Brain pericyte (primary cell): ENCODE data around the gene MGST2.

Experiments used
- DNase-seq: peaks from one replicate; pipeline ENCODE4 v3.0.0-alpha.2; 2012; ENCODE audit warnings: low read depth, low spot score

The MGST2 gene

DNA sequence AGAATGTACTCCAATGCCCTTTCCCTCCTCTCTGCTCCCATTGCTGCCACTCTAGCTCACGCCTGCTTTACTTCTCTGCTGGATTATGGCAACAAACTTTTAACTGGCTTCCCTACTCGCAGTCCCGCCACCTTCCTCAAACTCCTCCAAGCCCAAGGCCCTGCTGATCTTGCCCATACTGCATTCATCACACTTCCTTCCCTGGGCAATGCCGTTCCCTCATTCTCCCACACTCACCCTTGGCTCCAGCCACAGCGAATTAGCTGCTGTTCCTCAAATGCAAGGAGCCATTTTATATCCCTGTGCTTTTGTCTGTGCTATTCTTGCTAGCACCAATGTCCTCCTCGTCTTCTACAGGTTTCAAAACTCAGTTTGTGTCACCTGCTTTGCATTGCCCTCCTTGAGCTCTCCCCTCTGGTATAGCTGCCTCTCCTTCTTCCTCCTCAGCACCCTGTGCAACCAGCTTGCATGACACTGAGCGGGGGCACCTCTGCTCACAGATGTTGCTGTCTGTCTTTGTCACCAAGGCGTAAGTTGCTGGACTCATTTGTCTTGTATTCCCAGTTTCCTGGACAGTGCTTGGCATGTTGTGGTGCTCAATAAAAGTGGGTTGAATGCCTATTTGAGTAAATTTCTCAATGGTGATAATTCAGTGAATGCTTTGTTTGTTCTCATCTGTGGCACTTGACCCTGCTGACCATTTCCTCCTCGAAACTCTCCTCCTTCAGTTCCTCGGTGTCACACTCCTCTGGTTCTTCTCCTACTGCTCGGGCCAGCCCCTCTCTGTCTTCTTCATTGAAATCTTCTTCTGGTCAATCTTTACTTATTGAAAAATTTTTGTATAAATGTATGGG is 22.4 kb upstream of the MGST2 start:
- no peak for DNase-seq

GRCh38 chr4:139645458-139645857 is 20.2 kb upstream of the MGST2 start:
- no peak for DNase-seq

DNA sequence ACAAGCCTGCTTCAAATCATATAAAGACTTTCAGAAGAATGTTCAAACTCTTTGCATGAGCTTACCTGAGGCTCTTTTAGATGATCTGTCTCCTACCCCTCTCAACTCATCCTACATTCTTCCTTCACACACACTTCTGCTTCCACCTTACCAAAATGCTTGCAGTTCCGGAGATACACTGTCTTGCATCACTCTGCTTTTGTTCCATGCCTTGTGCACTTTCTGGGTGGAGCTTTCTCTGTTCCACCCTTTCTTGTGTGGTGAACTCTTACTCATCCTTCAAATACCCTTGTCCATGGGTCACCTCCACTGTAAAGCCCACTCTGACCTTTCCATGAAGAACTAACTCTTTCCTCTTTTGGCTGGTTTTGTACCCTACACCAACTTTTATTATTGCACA is 18.4 kb upstream of the MGST2 start:
- DNase-seq, result no peak

GRCh38 chr4:139647952-139648351 is 17.7 kb upstream of the MGST2 start:
- no peak for DNase-seq

DNA sequence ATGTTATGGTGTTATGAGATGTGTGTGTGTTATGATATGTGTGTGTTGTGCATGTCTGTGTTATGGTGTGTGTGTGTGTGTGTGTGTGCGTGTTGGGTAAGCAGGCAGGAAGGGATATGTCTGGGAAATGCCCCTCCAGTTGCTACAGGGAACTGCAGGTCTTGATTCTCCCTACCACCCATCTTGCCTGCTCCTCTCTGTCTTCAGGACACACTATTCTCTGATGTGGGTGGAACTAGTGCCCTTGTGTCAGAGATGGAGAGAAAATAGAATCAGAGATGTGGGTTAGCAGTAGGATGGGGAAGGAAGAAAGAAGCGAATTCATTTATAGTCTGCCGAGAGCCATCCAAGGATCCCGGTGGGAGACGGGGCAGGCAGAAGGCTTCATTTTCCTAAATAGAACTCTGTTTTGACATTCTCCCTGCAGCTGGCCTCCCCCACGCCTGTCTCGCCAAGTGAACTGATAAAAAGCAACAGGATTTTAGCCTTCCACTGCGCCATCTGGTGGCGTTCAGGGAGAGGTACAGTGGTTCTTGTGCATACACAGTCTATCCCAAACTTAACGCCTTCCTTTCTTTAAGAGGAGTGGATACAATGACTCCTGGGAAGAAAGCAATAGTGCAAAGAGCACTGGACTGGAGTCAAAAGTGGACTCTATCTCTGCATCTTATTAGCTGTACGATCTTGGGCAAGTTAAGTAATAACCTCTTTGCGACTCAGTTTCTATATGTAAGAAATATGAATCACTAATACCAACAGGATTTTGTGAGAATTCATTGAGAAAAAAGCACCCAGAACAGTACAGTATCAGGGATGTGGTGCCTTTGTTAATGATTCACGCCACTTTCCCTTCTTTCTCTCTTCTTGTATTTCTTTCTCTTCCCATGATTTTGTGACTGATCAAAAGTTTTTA is 14.1 kb upstream of the MGST2 start:
- DNase-seq, result peak; percentile 29

- DNase-seq, result no peak
Observed at GRCh38 chr4:139654516-139654915, 11.1 kb upstream of the MGST2 start.

DNA sequence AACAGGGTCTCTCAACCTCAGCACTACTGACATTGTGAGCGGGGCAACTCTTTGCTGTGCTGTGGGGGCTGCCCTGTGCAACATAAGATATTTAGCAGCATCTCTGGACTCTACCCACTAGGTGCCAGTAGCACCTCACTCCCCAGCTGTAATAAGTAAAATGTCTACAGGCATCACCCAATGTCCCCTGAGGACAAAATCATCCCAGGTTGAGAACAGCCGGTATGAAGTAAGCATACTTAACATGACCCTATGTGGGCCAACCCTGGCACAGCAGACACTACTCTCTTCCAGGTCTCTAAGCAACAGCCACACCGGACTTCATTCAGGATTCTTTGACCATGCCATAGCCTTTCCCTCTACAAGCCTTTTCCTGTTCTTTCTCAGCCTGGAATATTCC is 10.5 kb upstream of the MGST2 start:
- no peak for DNase-seq

DNA sequence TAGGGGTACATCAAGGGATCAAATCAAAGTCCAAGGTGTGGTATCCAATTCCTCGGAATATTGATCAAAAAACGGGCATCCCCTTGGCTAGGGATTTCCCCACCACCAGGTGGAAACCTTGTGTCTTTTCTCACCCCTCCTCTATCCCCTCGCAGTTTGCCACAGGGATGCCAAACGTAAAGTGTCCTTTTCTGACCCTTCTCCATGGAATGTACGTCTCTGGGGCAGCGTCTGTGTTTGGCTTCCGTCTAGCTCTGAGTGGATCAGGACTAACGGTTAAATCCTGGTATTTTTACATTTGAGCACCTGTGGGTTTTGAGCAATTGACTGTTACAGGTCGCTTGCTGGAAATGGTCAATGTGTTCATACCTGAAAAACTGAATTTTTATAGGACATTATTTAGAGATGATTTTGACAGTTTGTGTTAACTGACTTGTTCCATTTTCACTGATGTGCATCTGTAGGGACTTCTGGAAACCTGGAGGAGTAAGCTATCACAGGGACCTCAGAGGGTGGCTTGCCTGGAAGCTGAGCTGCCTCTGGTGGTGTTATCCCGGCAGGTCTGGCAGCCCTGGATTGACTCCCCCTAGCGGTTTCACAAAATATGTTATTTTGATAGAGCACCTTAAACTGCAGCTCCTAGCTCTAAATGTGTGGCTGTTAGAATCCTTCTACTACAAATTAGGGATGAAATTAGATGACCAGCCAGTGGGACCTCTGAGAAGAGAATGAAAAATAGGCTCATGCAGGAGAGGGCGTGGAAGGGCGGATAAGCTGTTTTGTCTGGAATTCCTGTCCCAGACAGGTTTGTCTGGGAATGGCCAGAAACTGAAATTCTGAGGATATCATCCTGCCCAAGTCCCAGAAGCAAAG is 8.8 kb upstream of the MGST2 start:
- no peak for DNase-seq

- no peak for DNase-seq
Observed at GRCh38 chr4:139658185-139658584, 7.4 kb upstream of the MGST2 start.

- no peak for DNase-seq
Observed at GRCh38 chr4:139658586-139659382, 6.8 kb upstream of the MGST2 start.

GRCh38 chr4:139659735-139660424 is 5.7 kb upstream of the MGST2 start:
- no peak for DNase-seq

DNA sequence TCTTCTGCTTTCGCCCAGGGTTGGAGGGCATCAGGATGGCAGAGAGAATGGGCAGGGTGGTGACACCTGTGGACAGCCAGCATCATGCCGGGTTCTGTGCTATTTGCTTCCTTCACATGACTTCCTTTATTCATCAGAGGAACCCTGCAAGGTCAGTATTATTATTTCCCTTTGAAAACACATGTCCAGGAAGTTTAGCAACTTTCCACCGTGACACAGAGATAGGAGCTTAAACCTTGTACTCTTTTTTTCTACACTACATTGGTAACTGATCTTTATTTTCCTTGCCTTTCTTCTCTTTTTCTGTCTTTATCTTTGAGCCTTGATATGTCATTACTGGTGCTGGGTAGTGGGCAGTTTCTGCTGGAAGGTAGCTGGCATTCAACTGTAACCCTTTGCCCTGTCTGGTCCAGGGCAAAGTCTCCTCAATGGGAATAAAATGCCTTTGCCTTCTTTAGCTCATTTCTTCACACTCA is 5.0 kb upstream of the MGST2 start:
- DNase-seq, result no peak

DNA sequence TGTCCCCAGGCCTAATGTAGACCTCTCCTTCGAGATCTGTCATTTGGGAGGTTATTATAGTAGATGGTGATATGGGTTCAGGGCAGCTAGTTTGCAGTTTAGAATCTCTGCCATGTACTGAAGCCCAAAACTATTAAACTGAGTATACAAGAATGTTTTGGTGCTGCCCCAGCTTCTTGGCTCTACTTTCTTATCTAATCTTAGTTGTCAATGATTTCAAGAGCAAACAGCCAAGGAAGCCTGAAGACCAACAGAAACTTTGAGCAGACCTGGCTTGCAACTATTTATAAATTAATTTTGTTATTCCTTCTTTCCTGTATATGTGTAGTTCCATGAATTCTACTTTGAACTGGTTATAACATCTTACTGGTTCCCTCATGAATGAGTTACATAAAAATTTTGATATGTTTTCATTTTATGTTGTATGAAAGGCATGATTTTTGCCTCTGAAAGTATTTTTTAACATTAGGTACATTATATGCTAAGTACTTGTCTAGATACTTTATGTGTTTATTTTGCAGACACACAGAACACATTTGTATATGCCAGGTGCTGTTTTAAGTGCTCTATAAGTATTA is 2.0 kb upstream of the MGST2 start:
- DNase-seq, result no peak

- DNase-seq, result no peak
Observed at GRCh38 chr4:139664442-139664841, 1.2 kb upstream of the MGST2 start.

GRCh38 chr4:139665079-139665689 is 435 bp upstream of the MGST2 start:
- no peak for DNase-seq

DNA sequence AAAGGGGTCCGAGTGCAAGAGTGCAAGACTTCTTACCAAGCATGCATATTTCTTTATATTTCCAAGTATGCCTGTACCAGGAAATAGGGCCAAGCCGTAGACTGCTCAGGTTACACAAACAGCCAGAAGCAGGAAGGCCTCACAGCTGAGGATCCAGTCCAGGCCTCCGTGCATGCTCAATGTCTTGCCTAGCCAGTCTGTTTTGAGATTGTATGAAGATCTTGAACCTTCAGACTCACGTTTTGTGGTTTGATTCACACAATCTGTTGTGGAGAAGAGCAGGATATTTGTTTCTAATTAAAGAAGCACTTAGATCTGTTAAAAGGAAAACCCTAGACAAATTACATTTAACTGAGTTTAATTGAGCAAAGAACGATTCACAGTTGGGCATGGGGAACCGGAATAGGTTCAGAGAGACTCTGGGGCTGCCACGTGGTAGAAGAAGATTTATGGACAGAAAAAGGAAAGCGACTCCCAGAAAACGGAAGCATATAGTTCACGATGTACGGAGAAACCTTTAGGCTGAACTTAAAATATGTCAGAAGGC is 1.2 kb downstream of the MGST2 start:
- DNase-seq, result peak; percentile 29

DNA sequence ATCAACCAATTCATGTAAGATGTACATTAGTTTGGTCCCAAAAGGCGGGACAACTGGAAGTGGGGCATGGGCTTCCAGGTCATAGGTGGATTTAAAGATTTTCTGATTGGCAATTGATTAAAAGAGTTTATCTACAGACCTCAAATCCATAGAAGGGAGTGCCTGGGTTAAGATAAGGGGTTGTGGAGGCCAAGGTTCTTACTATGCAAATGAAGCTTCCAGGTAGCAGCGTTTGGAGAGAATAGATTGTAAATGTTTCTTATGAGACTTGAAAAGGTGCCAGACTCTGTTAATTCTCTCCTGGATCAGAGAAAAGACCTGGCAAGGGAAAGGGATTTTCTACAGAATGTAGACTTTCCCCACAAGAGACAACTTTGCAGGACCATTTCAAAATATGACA is 2.4 kb downstream of the MGST2 start:
- DNase-seq, result no peak

DNA sequence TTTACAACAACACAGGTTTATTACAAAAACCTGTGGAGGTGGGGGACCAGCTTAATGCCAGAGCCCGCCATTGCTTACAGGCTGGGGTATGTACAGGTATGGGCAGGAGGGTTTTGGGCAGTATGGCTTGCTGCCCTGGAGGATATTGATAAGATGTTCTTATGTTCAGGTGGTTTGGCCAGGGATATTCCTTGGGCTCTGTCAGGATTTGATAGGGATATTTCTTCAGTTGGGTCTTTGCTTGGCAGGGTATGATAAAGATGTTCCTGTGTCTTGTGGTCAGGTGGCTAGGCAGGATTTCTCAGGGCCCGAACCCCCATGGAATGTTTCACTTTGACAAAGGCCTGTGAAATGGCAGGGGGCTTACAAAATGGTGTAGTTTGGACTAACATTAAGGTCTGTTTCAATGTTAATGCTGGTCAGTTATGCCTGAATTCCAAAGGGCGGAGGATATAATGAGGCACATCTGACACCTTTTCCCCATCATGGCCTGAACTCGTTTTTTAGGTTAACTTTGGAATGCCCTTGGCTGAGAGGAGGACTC is 3.1 kb downstream of the MGST2 start:
- DNase-seq, result no peak

DNA sequence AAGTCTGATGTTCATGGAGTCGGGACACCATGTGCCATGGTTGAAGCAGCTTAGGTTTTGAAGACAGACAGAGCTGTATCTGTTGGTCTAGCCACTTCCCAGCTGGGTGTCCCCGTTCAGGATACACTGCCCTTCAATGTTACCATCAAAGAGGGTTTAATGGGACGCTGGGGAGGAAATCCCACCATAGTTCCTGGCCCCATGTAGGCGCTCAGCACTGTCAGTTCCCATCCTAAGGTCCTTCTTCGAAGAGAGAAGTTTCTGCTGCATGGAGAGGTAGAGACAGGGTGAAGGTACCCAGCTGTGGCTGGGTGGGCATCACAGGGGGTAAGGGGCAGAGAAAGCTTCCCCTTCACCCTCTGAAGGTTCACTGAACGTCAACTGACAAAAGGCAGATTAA is 3.7 kb downstream of the MGST2 start:
- no peak for DNase-seq
